HL-60 (cell line): ENCODE data around the gene OPRL1.

ENCODE experiments used
- DNase-seq, 2 experiments: peaks; one replicate each; pipeline ENCODE4 v3.0.0-alpha.2; 2010 to 2020; ENCODE audit warnings: low read depth in 1 of 2, low spot score in 1 of 2
- H3K27ac ChIP-seq: fragments of 250-450 bp; sonication (Bioruptor Pico); replicated peaks from 2 replicates; pipeline ENCODE4 v1.5.1; 2020; ENCODE audit warnings: mild to moderate bottlenecking, moderate library complexity
- H3K27me3 ChIP-seq: fragments of 250-450 bp; sonication (Bioruptor Pico); 2 replicates; pipeline ENCODE4 v1.5.1; 2021; ENCODE audit warnings: mild to moderate bottlenecking, moderate library complexity; ENCODE audit not compliant: insufficient read depth, poor library complexity, severe bottlenecking
- H3K4me3 ChIP-seq: replicated peaks from 2 replicates; pipeline ENCODE4 v1.5.1; 2011; ENCODE audit warnings: mild to moderate bottlenecking, control low read depth, low read length; ENCODE audit not compliant: insufficient read depth
- CTCF ChIP-seq: IDR thresholded peaks from one replicate; pipeline ENCODE4 v1.5.1; 2011; ENCODE audit warnings: low read length, control low read depth, inconsistent platforms; ENCODE audit not compliant: insufficient read depth
- GABPA ChIP-seq: IDR thresholded peaks from 2 replicates; pipeline ENCODE4 v1.6.1; 2012; ENCODE audit warnings: low read depth
- POLR2AphosphoS5 ChIP-seq: IDR thresholded peaks from 2 replicates; pipeline ENCODE4 v1.6.1; 2012; ENCODE audit warnings: low read depth
- REST ChIP-seq: IDR thresholded peaks from 2 replicates; pipeline ENCODE4 v1.6.1; 2012; ENCODE audit warnings: low read depth; ENCODE audit not compliant: insufficient replicate concordance
- SPI1 ChIP-seq: IDR thresholded peaks from 2 replicates; pipeline ENCODE4 v1.6.1; 2012; ENCODE audit warnings: low read depth, mild to moderate bottlenecking, borderline replicate concordance

The OPRL1 gene

GRCh38 chr20:64140061-64140931, 60.4 kb downstream of the OPRL1 start:
- TF ChIP-seq POLR2AphosphoS5, result no peak
- no peak for TF ChIP-seq REST
- no peak for TF ChIP-seq GABPA
- Histone ChIP-seq H3K27me3 (no peaks in the 10 kb centered on the region), H3K4me3 (no peak overlapping the region), H3K27ac (no peak overlapping the region)
- DNase-seq, result no peak

- no peak overlapping the region for H3K27ac ChIP-seq
- no peak overlapping the region for H3K4me3 ChIP-seq
- H3K27me3 ChIP-seq, result no peaks in the 10 kb centered on the region
- DNase-seq, result no peak
- TF ChIP-seq SPI1 (no peak), REST (no peak), CTCF (no peak), GABPA (no peak), POLR2AphosphoS5 (no peak)
Observed at GRCh38 chr20:64140956-64141355, 61.1 kb downstream of the OPRL1 start.

GRCh38 chr20:64142590-64142989, 62.7 kb downstream of the OPRL1 start:
- no peaks in the 10 kb centered on the region for H3K27me3 ChIP-seq
- no peak for TF ChIP-seq REST
- TF ChIP-seq GABPA, result no peak
- TF ChIP-seq SPI1, result no peak
- no peak for TF ChIP-seq CTCF
- TF ChIP-seq POLR2AphosphoS5, result no peak
- no peak overlapping the region for H3K27ac ChIP-seq
- no peak overlapping the region for H3K4me3 ChIP-seq
- DNase-seq, result no peak
